K562 (cell line): ENCODE data around the gene ENPP7. TPM values are rescaled to one million over a fixed set of nuclear protein-coding genes. Genes with fewer than 3 reads are reported as not detected.
A peak's percentile ranks its signal among the peaks of the same experiment; 100 is the strongest.

Source experiments
- ATAC-seq: fragments of 200-7000 bp; cut with Tn5 transposase; 3 replicates; pipeline ENCODE4 v1.9.1; 2020; ENCODE audit warnings: moderate library complexity
- BruUV-seq: library from RNA; stranded (reverse); fragments of 400-500 nt; replicated peaks from 2 replicates; lab custom pipeline; 2021; lab: Mats Ljungman, UMichigan
- CTCF ChIA-PET: fragments of 300-600 bp; formaldehyde crosslinking; extraction: SDS; loops from one replicate; lab custom pipeline; 2021; ENCODE audit warnings: low intra/inter-chr PET ratio; lab: Yijun Ruan, JAX
- POLR2A ChIA-PET: fragments of 300-600, 350-650 bp; sonication (Branson Sonifier 250); formaldehyde crosslinking; extraction: SDS; loops from one replicate; lab custom pipeline; 2021; ENCODE audit warnings: antibody characterized with exemption, inconsistent platforms; lab: Yijun Ruan, JAX
- DNase-seq, 4 experiments: peaks; one replicate each; pipeline versions ENCODE4 v3.0.0 to v3.0.0-alpha.2; 2011 to 2018; ENCODE audit warnings: low spot score in 3 of 4, mixed read lengths in 3 of 4; ENCODE audit errors: extremely low read depth in 1 of 4
- FAIRE-seq: peaks from 2 replicates; lab custom pipeline; 2011; peaks lifted over from hg19 to GRCh38; lab: Jason Lieb, UNC
- H2AFZ ChIP-seq: 2 replicates; pipeline ENCODE4 v1.6.0; 2011; ENCODE audit warnings: low read depth, low read length, control low read depth, inconsistent platforms
- H3K27ac ChIP-seq: fragments of 200-600 bp; 3 replicates; pipeline ENCODE4 v1.8.0; 2011; ENCODE audit warnings: low read depth, mild to moderate bottlenecking, control low read depth, inconsistent platforms, low read length, moderate library complexity, mixed read lengths; ENCODE audit errors: extremely low read depth
- H3K27me3 ChIP-seq, 2 experiments: fragments of 300-600 bp in 1 of 2; 2 replicates in 1 of 2; 3 replicates in 1 of 2; pipeline versions ENCODE4 v1.6.0 to v1.8.0; 2011; ENCODE audit warnings: inconsistent platforms in 2 of 2, low read length in 2 of 2, mild to moderate bottlenecking in 1 of 2, mixed read lengths in 1 of 2, moderate library complexity in 1 of 2; ENCODE audit not compliant: control insufficient read depth in 2 of 2, insufficient read depth in 2 of 2
- H3K36me3 ChIP-seq: fragments of 300-600 bp; 3 replicates; pipeline ENCODE4 v1.8.0; 2011; ENCODE audit warnings: mild to moderate bottlenecking, low read length, inconsistent platforms; ENCODE audit not compliant: control insufficient read depth, insufficient read depth
- H3K4me1 ChIP-seq, 2 experiments: fragments of 200-600 bp in 1 of 2; replicated peaks in 1 of 2; 2 replicates in 1 of 2; 3 replicates in 1 of 2; pipeline versions ENCODE4 v1.5.1 to v1.8.0; 2011; ENCODE audit warnings: inconsistent platforms in 2 of 2, low read length in 2 of 2, mild to moderate bottlenecking in 1 of 2, mixed read lengths in 1 of 2, moderate library complexity in 1 of 2; ENCODE audit not compliant: control insufficient read depth in 2 of 2, insufficient read depth in 2 of 2
- H3K4me2 ChIP-seq: 2 replicates; pipeline ENCODE4 v1.6.1; 2011; ENCODE audit warnings: low read length, control low read depth, inconsistent platforms, mixed read lengths; ENCODE audit not compliant: insufficient read depth
- H3K4me3 ChIP-seq: fragments of 200-600 bp; sonication (generic), shearing (Covaris generic); 2 replicates; pipeline ENCODE4 v1.5.1; 2016; ENCODE audit warnings: control low read depth, inconsistent platforms
- H3K79me2 ChIP-seq: fragments of 200-600 bp; 3 replicates; pipeline ENCODE4 v1.8.0; 2011; ENCODE audit warnings: low read length, inconsistent platforms; ENCODE audit not compliant: control insufficient read depth, insufficient read depth
- H3K9ac ChIP-seq, 2 experiments: 2 replicates each; pipeline versions ENCODE4 v1.6.0 to v1.6.1; 2011; ENCODE audit warnings: low read depth in 2 of 2, low read length in 2 of 2, control low read depth in 1 of 2, inconsistent platforms in 1 of 2, mild to moderate bottlenecking in 1 of 2, mixed read lengths in 1 of 2; ENCODE audit not compliant: insufficient read depth in 1 of 2
- H3K9me1 ChIP-seq: one replicate; pipeline ENCODE4 v1.6.0; 2011; ENCODE audit warnings: inconsistent platforms, mild to moderate bottlenecking, low read length, moderate library complexity; ENCODE audit not compliant: control insufficient read depth, insufficient read depth
- H3K9me3 ChIP-seq: replicated peaks from 2 replicates; pipeline ENCODE4 v1.5.1; 2011; ENCODE audit warnings: low read depth, low read length, inconsistent platforms; ENCODE audit not compliant: control insufficient read depth, insufficient read depth
- H4K20me1 ChIP-seq: replicated peaks from 2 replicates; pipeline ENCODE4 v1.6.1; 2011; ENCODE audit warnings: low read length, inconsistent platforms, mixed read lengths; ENCODE audit not compliant: control insufficient read depth, insufficient read depth
- IFI16 ChIP-seq: fragments of 250-450 bp; sonication (Bioruptor Pico); IDR thresholded peaks from 2 replicates; pipeline ENCODE4 v2.1.2; 2022; ENCODE audit warnings: mild to moderate bottlenecking, inconsistent platforms
- KAT8 ChIP-seq: fragments of 450-650 bp; IDR thresholded peaks from 2 replicates; pipeline ENCODE4 v1.6.1; 2016; ENCODE audit warnings: low read depth, mild to moderate bottlenecking
- MAFF ChIP-seq: IDR thresholded peaks from 2 replicates; pipeline ENCODE4 v1.6.1; 2012; ENCODE audit warnings: low read length, improper control_type of control experiment
- MECOM ChIP-seq: fragments of 250-450 bp; sonication (Bioruptor Pico); IDR thresholded peaks from 2 replicates; pipeline ENCODE4 v1.8.0; 2022; ENCODE audit warnings: inconsistent platforms
- SAFB ChIP-seq: fragments of 200-400 bp; formaldehyde crosslinking; IDR thresholded peaks from 2 replicates; pipeline ENCODE4 v1.6.1; 2017; ENCODE audit warnings: low read depth, low read length, borderline replicate concordance
- TBP ChIP-seq: optimal IDR thresholded peaks from 2 replicates; pipeline ENCODE3; 2011; ENCODE audit warnings: low read depth, low read length, improper control_type of control experiment
- ZBTB17 ChIP-seq: fragments of 450-650 bp; formaldehyde crosslinking; IDR thresholded peaks from 2 replicates; pipeline ENCODE4 v1.4.0; 2020; ENCODE audit warnings: mild to moderate bottlenecking
- ZBTB49 ChIP-seq: sonication (generic); formaldehyde crosslinking; IDR thresholded peaks from 2 replicates; pipeline ENCODE4 v1.8.0; 2022; ENCODE audit warnings: missing genetic modification reagents, mild to moderate bottlenecking, borderline replicate concordance
- ZFP36 ChIP-seq: fragments of 150-350 bp; IDR thresholded peaks from 2 replicates; pipeline ENCODE4 v1.6.1; 2018; ENCODE audit warnings: low read length, low read depth; ENCODE audit not compliant: partially characterized antibody
- WGBS: fragments of 100-300 bp; shearing (Covaris generic); methylation state at CpG from one replicate; pipeline ENCODE4 v1.1.6; 2016; ENCODE audit warnings: low coverage, mixed read lengths; ENCODE audit not compliant: insufficient coverage; ENCODE audit errors: missing lambda C conversion rate; 5-methylcytosine and 5-hydroxymethylcytosine counted together
- in situ Hi-C: fragments of 300-500 bp; cut with MboI; formaldehyde crosslinking; loops from 4 replicates; pipeline ENCODE4 v1.15.0; 2018; ENCODE audit warnings: inconsistent platforms, mixed read lengths
- intact Hi-C: fragments of 100-400 bp; cut with micrococcal nuclease; formaldehyde crosslinking; loops from 2 replicates; pipeline ENCODE4 v1.14.2; 2022
- polyA plus RNA-seq, 8 experiments: library from polyadenylated mRNA; depleted of rRNA in 4 of 8; stranded (reverse) in 5 of 8; unstranded in 3 of 8; fragments of >200 nt; fragmentation: Nextera tagmentation in 2 of 8; fragmentation: Illumina TruSeq in 1 of 8; extraction: Ambion mirVana in 2 of 8; extraction: Trizol in 1 of 8; gene quantifications; 2 replicates each; pipeline versions ENCODE4 v1.2.1 to v1.2.3, GENCODE V29; 2011 to 2014; ENCODE audit warnings: inconsistent platforms in 1 of 8, missing spikeins in 1 of 8
- total RNA-seq, 7 experiments: library from RNA; depleted of rRNA in 6 of 7; stranded (reverse); fragments of >200 nt in 6 of 7; fragmentation: Illumina TruSeq in 2 of 7; extraction: Trizol in 2 of 7; gene quantifications; 2 replicates each; pipeline versions ENCODE4 v1.2.1 to v1.2.3, GENCODE V29; 2011 to 2021; ENCODE audit warnings: low replicate concordance in 1 of 7
- TF ChIP-seq, protein P1 (sequence below): sonication (generic); formaldehyde crosslinking; IDR thresholded peaks from 2 replicates; pipeline ENCODE4 v1.9.0; 2022; ENCODE audit warnings: mild to moderate bottlenecking, missing genetic modification reagents
- TF ChIP-seq, protein P2 (sequence below): fragments of 250-450 bp; sonication (Bioruptor Pico); IDR thresholded peaks from 2 replicates; pipeline ENCODE4 v1.4.0; 2020; ENCODE audit warnings: mild to moderate bottlenecking, moderate library complexity
- TF ChIP-seq, protein P3 (sequence below): sonication (generic); formaldehyde crosslinking; IDR thresholded peaks from 2 replicates; pipeline ENCODE4 v1.5.0; 2020; ENCODE audit warnings: missing genetic modification reagents

The ENPP7 gene
- total and polyA plus RNA-seq, 9 of the 15 experiments (the other 6 are each of a cell fraction or from before 2014, with no cell fraction given) = not detected

DNA sequence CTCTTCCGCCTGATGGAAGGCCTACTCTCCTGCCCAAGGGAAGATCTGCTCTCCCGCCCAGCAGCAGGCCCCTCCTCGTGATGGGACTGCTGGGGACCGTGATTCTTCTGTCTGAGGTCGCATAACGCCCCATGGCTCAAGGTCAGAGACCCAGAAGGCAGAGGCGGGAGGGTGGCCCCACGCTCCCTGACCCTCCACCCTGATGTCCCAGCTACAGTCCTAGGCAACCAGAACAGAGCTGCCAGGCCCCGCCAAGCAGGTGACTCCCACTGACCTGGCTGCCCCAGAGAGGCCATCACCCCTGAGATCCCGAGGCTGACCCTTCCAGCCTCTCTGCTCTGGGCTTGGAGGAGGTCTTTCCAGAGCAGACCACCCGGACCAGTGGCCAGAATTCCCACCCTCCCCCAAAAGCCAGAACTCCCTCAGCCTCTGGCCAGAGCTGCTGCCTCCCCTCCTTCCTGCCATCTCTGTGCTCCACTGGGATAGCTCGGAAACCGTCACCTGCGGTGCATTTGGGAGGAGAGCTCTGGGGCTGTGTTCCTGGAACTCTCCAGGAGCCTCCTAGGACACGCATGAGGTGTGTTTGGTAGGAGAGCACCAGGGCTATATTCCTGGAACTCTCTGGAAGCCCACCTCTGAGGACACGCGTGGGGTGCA lies 7.3 kb downstream of the ENPP7 start:
- ChIA-PET POLR2A (interaction anchor here (0.5 kb wide), 1 partner anchor 94 kb away, joined by 3 read pairs; no protein-coding TSS in a partner anchor), CTCF (no interaction called here)
- in situ Hi-C loops (no loop called here), intact Hi-C loops (no loop called here)
- H3K9me3 ChIP-seq = no peaks in the 10 kb centered on the region
- H3K9ac ChIP-seq = peak overlapping the region in 1 of 2 experiments; percentile 45; a peak in 1 of 4 replicates
- TF ChIP-seq, protein P1, sequence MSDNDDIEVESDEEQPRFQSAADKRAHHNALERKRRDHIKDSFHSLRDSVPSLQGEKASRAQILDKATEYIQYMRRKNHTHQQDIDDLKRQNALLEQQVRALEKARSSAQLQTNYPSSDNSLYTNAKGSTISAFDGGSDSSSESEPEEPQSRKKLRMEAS (CRISPR knock-in tag) = no peak
- TF ChIP-seq, protein P2, sequence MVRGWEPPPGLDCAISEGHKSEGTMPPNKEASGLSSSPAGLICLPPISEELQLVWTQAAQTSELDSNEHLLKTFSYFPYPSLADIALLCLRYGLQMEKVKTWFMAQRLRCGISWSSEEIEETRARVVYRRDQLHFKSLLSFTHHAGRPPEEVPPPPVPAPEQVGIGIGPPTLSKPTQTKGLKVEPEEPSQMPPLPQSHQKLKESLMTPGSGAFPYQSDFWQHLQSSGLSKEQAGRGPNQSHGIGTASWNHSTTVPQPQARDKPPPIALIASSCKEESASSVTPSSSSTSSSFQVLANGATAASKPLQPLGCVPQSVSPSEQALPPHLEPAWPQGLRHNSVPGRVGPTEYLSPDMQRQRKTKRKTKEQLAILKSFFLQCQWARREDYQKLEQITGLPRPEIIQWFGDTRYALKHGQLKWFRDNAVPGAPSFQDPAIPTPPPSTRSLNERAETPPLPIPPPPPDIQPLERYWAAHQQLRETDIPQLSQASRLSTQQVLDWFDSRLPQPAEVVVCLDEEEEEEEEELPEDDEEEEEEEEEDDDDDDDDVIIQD (CRISPR knock-in tag) = no peak
- TF ChIP-seq ZBTB49 (CRISPR knock-in tag) (no peak), IFI16 (no peak), ZFP36 (no peak), MAFF (no peak), ZBTB17 (CRISPR knock-in tag) (no peak), TBP (no peak), MECOM (no peak), KAT8 (no peak), SAFB (no peak)
- TF ChIP-seq, protein P3, sequence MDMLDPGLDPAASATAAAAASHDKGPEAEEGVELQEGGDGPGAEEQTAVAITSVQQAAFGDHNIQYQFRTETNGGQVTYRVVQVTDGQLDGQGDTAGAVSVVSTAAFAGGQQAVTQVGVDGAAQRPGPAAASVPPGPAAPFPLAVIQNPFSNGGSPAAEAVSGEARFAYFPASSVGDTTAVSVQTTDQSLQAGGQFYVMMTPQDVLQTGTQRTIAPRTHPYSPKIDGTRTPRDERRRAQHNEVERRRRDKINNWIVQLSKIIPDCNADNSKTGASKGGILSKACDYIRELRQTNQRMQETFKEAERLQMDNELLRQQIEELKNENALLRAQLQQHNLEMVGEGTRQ (CRISPR knock-in tag) = no peak
- peaks cover 30 to 55% of the 10 kb centered on the region in 2 experiments for H3K27me3 ChIP-seq
- no peaks in the 10 kb centered on the region for H3K36me3 ChIP-seq
- 18% methylated on average over 16 of the region's 17 CpGs for WGBS
- FAIRE-seq (no peak), DNase-seq (no peak), ATAC-seq (no peak)
- H3K4me3 ChIP-seq = no peak overlapping the region
- no peak overlapping the region for H3K27ac ChIP-seq
- BruUV-seq = no TSS peak
- H3K9me1 ChIP-seq = no peaks in the 10 kb centered on the region
- no peaks in the 10 kb centered on the region for H3K79me2 ChIP-seq
- 0 out of 2 replicates have a peak, but pooled peaks cover 3% of the 10 kb centered on the region for H4K20me1 ChIP-seq
- no peak overlapping the region for H3K4me2 ChIP-seq
- H3K4me1 ChIP-seq = peaks cover 0 to 43% of the 10 kb centered on the region in 2 experiments; a peak in 4 of 5 replicates
- H2AFZ ChIP-seq = no peak overlapping the region
